HG03575 (cell line): ENCODE measurements around the gene UBE2E2.
A peak's percentile ranks its signal among the peaks of the same experiment; 100 is the strongest.

Experiments used
- ATAC-seq: cut with Tn5 transposase; IDR thresholded peaks from one replicate; pipeline ENCODE4 v1.9.1; 2021; ENCODE audit not compliant: unreplicated experiment, insufficient number of reproducible peaks, low FRiP score; ENCODE audit errors: extremely low read depth

UBE2E2 gene

GRCh38 chr3:23580096-23580713 lies 377.1 kb downstream of the UBE2E2 start:
- no peak for ATAC-seq

- no peak for ATAC-seq
Observed at GRCh38 chr3:23583980-23584740, 381.0 kb downstream of the UBE2E2 start.

GRCh38 chr3:23587513-23587912 lies 384.4 kb downstream of the UBE2E2 start:
- ATAC-seq, result no peak

GRCh38 chr3:23588547-23588946 lies 385.4 kb downstream of the UBE2E2 start:
- no peak for ATAC-seq

- ATAC-seq, result no peak
Observed at GRCh38 chr3:23589602-23590001, 386.5 kb downstream of the UBE2E2 start.

GRCh38 chr3:23590424-23591273 lies 387.5 kb downstream of the UBE2E2 start:
- ATAC-seq, result peak; percentile 83

- no peak for ATAC-seq
Observed at GRCh38 chr3:23591374-23591773, 388.2 kb downstream of the UBE2E2 start.

GRCh38 chr3:23592961-23593931 lies 390.1 kb downstream of the UBE2E2 start:
- no peak for ATAC-seq

- ATAC-seq, result no peak
Observed at GRCh38 chr3:23594066-23594465, 390.9 kb downstream of the UBE2E2 start.

- ATAC-seq, result no peak
Observed at GRCh38 chr3:23594894-23595670, 392.0 kb downstream of the UBE2E2 start.

- ATAC-seq, result no peak
Observed at GRCh38 chr3:23595851-23596250, 392.7 kb downstream of the UBE2E2 start.

GRCh38 chr3:23600167-23600871 lies 397.2 kb downstream of the UBE2E2 start:
- ATAC-seq, result no peak

GRCh38 chr3:23601091-23601822 lies 398.1 kb downstream of the UBE2E2 start:
- ATAC-seq, result no peak

GRCh38 chr3:23602971-23603370 lies 399.8 kb downstream of the UBE2E2 start:
- no peak for ATAC-seq

GRCh38 chr3:23607184-23607847 lies 404.2 kb downstream of the UBE2E2 start:
- ATAC-seq, result no peak

- no peak for ATAC-seq
Observed at GRCh38 chr3:23608650-23609049, 405.5 kb downstream of the UBE2E2 start.
